ENCODE results near the gene DHH. TPM values are rescaled to one million over a fixed set of nuclear protein-coding genes. Genes with fewer than 3 reads are reported as not detected.

DHH gene
- polyA plus RNA-seq, 3 donors: 0.26 to 0.56 (median 0.44) TPM

GRCh38 chr12:49111206-49111605, 16.6 kb upstream of the DHH start:
- DNase-seq (ENCODE audit: extremely low read depth in 1 of 11, low read depth in 9 of 11, low spot score in 4 of 11): no peak

GRCh38 chr12:49110464-49111155, 16.0 kb upstream of the DHH start, which contains the start of gene LMBR1L:
TSS of gene LMBR1L (minus strand) at chr12:49110847. CDS start at chr12:49110555, 292 bp downstream.
- peak; percentile 94 to 98 (median 97) for DNase-seq (ENCODE audit: extremely low read depth in 1 of 11, low read depth in 9 of 11, low spot score in 4 of 11)

- DNase-seq (ENCODE audit: extremely low read depth in 1 of 11, low read depth in 9 of 11, low spot score in 4 of 11): peak in 1 of 11 donors; percentile 50
These were observed 15.3 kb upstream of the DHH start for GRCh38 chr12:49109641-49110463.

GRCh38 chr12:49108958-49109404, 14.4 kb upstream of the DHH start:
- DNase-seq (ENCODE audit: extremely low read depth in 1 of 11, low read depth in 9 of 11, low spot score in 4 of 11): no peak

GRCh38 chr12:49105504-49106084, 11.0 kb upstream of the DHH start:
- no peak for DNase-seq (ENCODE audit: extremely low read depth in 1 of 11, low read depth in 9 of 11, low spot score in 4 of 11)

- no peak for DNase-seq (ENCODE audit: extremely low read depth in 1 of 11, low read depth in 9 of 11, low spot score in 4 of 11)
These were observed 10.2 kb upstream of the DHH start for GRCh38 chr12:49104822-49105221.

GRCh38 chr12:49100380-49100779, 5.8 kb upstream of the DHH start:
- no peak for DNase-seq (ENCODE audit: extremely low read depth in 1 of 11, low read depth in 9 of 11, low spot score in 4 of 11)

- no peak for DNase-seq (ENCODE audit: extremely low read depth in 1 of 11, low read depth in 9 of 11, low spot score in 4 of 11)
These were observed 4.1 kb upstream of the DHH start for GRCh38 chr12:49098703-49099102.

GRCh38 chr12:49098035-49098451, 3.4 kb upstream of the DHH start:
- DNase-seq (ENCODE audit: extremely low read depth in 1 of 11, low read depth in 9 of 11, low spot score in 4 of 11): no peak

- DNase-seq (ENCODE audit: extremely low read depth in 1 of 11, low read depth in 9 of 11, low spot score in 4 of 11): no peak
These were observed 2.8 kb upstream of the DHH start for GRCh38 chr12:49097381-49097780.

- DNase-seq (ENCODE audit: extremely low read depth in 1 of 11, low read depth in 9 of 11, low spot score in 4 of 11): no peak
These were observed 369 bp upstream of the DHH start for GRCh38 chr12:49094975-49095365.

- no peak for DNase-seq (ENCODE audit: extremely low read depth in 1 of 11, low read depth in 9 of 11, low spot score in 4 of 11)
These were observed 825 bp downstream of the DHH start for GRCh38 chr12:49093792-49094159.

- DNase-seq (ENCODE audit: extremely low read depth in 1 of 11, low read depth in 9 of 11, low spot score in 4 of 11): no peak
These were observed 1.7 kb downstream of the DHH start for GRCh38 chr12:49092816-49093406.

- no peak for DNase-seq (ENCODE audit: extremely low read depth in 1 of 11, low read depth in 9 of 11, low spot score in 4 of 11)
These were observed 2.4 kb downstream of the DHH start for GRCh38 chr12:49092086-49092815.

- no peak for DNase-seq (ENCODE audit: extremely low read depth in 1 of 11, low read depth in 9 of 11, low spot score in 4 of 11)
These were observed 2.8 kb downstream of the DHH start for GRCh38 chr12:49091836-49092085.

GRCh38 chr12:49091056-49091835, 3.4 kb downstream of the DHH start:
- no peak for DNase-seq (ENCODE audit: extremely low read depth in 1 of 11, low read depth in 9 of 11, low spot score in 4 of 11)

- no peak for DNase-seq (ENCODE audit: extremely low read depth in 1 of 11, low read depth in 9 of 11, low spot score in 4 of 11)
These were observed 4.5 kb downstream of the DHH start for GRCh38 chr12:49089821-49090773.
